GM10266 (cell line): ENCODE results near the gene HSPA5.
"Not testable (repeated sequence)": the region's sequence is repeated elsewhere in the genome, so short reads cannot be mapped to it uniquely, and the experiment has no call there.

Experiments
- DNase-seq: peaks from one replicate; pipeline ENCODE4 v3.0.0; 2012; ENCODE audit errors: extremely low spot score
- CTCF ChIP-seq: IDR thresholded peaks from 2 replicates; pipeline ENCODE4 v1.5.1; 2012; ENCODE audit warnings: mild to moderate bottlenecking, low read depth; ENCODE audit not compliant: control insufficient read depth, insufficient read depth; ENCODE audit errors: missing control alignments

The HSPA5 gene

GRCh38 chr9:125241863-125242739 lies 958 bp upstream of the HSPA5 start:
- DNase-seq, result peak; percentile 27
- no peak for TF ChIP-seq CTCF

GRCh38 chr9:125240649-125240999 lies 519 bp downstream of the HSPA5 start:
- no peak for TF ChIP-seq CTCF
- no peak for DNase-seq

GRCh38 chr9:125239631-125240597 lies 1.2 kb downstream of the HSPA5 start:
- no peak for DNase-seq
- TF ChIP-seq CTCF, result no peak

- no peak for TF ChIP-seq CTCF
- DNase-seq, result no peak
Observed at GRCh38 chr9:125238915-125239446, 2.2 kb downstream of the HSPA5 start.

- TF ChIP-seq CTCF, result no peak
- no peak for DNase-seq
Observed at GRCh38 chr9:125238127-125238914, 2.8 kb downstream of the HSPA5 start.

- not testable (repeated sequence) for DNase-seq
Observed at GRCh38 chr9:125236520-125237159, 4.5 kb downstream of the HSPA5 start.

GRCh38 chr9:125235804-125236519 lies 5.2 kb downstream of the HSPA5 start:
- TF ChIP-seq CTCF, result no peak
- DNase-seq, result no peak

GRCh38 chr9:125234099-125234498 lies 7.0 kb downstream of the HSPA5 start:
- not testable (repeated sequence) for DNase-seq
